GM12878 (cell line): ENCODE measurements around the gene TBC1D8. TPM values are rescaled to one million over a fixed set of nuclear protein-coding genes. Genes with fewer than 3 reads are reported as not detected.

Source experiments
- ATAC-seq: fragments of 200-7000 bp; cut with Tn5 transposase; 3 replicates; pipeline ENCODE4 v1.9.1; 2020; ENCODE audit warnings: mild to moderate bottlenecking, moderate library complexity
- BruUV-seq: library from RNA; stranded (reverse); fragments of 400-500 nt; replicated peaks from 2 replicates; lab custom pipeline; 2021; lab: Mats Ljungman, UMichigan
- CTCF ChIA-PET: fragments of 300-600 bp; sonication (Branson Sonifier 250); formaldehyde crosslinking; extraction: SDS; loops from one replicate; lab custom pipeline; 2021; ENCODE audit warnings: inconsistent platforms; lab: Yijun Ruan, JAX
- POLR2A ChIA-PET: fragments of 350-600 bp; formaldehyde crosslinking; extraction: SDS; loops from one replicate; lab custom pipeline; 2021; ENCODE audit warnings: inconsistent platforms; lab: Charles Lee
- RAD21 ChIA-PET: fragments of 300-600 bp; sonication (Branson Sonifier 250); formaldehyde crosslinking; loops from one replicate; lab custom pipeline; 2023; ENCODE audit warnings: antibody characterized with exemption; ENCODE audit not compliant: unreplicated experiment; lab: Charles Lee
- SMC1A ChIA-PET: fragments of 300-600 bp; sonication (Branson Sonifier 250); formaldehyde crosslinking; loops from one replicate; lab custom pipeline; 2023; ENCODE audit not compliant: unreplicated experiment, uncharacterized antibody; lab: Charles Lee
- DNase-seq: peaks from one replicate; pipeline ENCODE4 v3.0.0-alpha.2; 2011; ENCODE audit warnings: low read depth, low spot score
- FAIRE-seq: peaks from 3 replicates; lab custom pipeline; 2011; peaks lifted over from hg19 to GRCh38; lab: Jason Lieb, UNC
- H2AFZ ChIP-seq: 2 replicates; pipeline ENCODE4 v1.6.0; 2011; ENCODE audit warnings: low read depth, low read length, control low read depth; ENCODE audit not compliant: control insufficient read depth
- H3K27ac ChIP-seq: 2 replicates; pipeline ENCODE4 v1.5.1; 2011; ENCODE audit warnings: control low read depth; ENCODE audit not compliant: control insufficient read depth, insufficient read depth
- H3K27me3 ChIP-seq, 2 experiments: replicated peaks in 1 of 2; 2 replicates each; pipeline versions ENCODE4 v1.6.0 to v1.6.1; 2011; ENCODE audit warnings: low read length in 1 of 2; ENCODE audit not compliant: control insufficient read depth in 2 of 2, insufficient read depth in 2 of 2
- H3K36me3 ChIP-seq, 2 experiments: 2 replicates each; pipeline ENCODE4 v1.5.1; 2011; ENCODE audit warnings: low read length in 1 of 2; ENCODE audit not compliant: control insufficient read depth in 2 of 2, insufficient read depth in 2 of 2
- H3K4me1 ChIP-seq: 2 replicates; pipeline ENCODE4 v1.6.1; 2011; ENCODE audit warnings: mild to moderate bottlenecking, low read length, moderate library complexity, mixed read lengths; ENCODE audit not compliant: control insufficient read depth, insufficient read depth
- H3K4me2 ChIP-seq: 2 replicates; pipeline ENCODE4 v1.6.0; 2011; ENCODE audit warnings: control low read depth; ENCODE audit not compliant: control insufficient read depth, insufficient read depth
- H3K4me3 ChIP-seq: fragments of 200-600 bp; sonication (generic); 2 replicates; pipeline ENCODE4 v1.5.1; 2016
- H3K79me2 ChIP-seq: 2 replicates; pipeline ENCODE4 v1.6.0; 2011; ENCODE audit warnings: low read length; ENCODE audit not compliant: control insufficient read depth, insufficient read depth
- H3K9ac ChIP-seq: 2 replicates; pipeline ENCODE4 v1.8.0; 2011; ENCODE audit warnings: low read length, control low read depth, mixed read lengths; ENCODE audit not compliant: control insufficient read depth, insufficient read depth
- H3K9me3 ChIP-seq: replicated peaks from 3 replicates; pipeline ENCODE4 v1.5.1; 2011; ENCODE audit warnings: mild to moderate bottlenecking, low read length; ENCODE audit not compliant: control insufficient read depth, insufficient read depth
- H4K20me1 ChIP-seq: 2 replicates; pipeline ENCODE4 v1.6.0; 2011; ENCODE audit not compliant: control insufficient read depth, insufficient read depth
- FOXM1 ChIP-seq: IDR thresholded peaks from 2 replicates; pipeline ENCODE4 v1.6.1; 2012; ENCODE audit warnings: low read depth, mild to moderate bottlenecking, inconsistent platforms, low read length, moderate library complexity
- KAT2A ChIP-seq: conservative IDR thresholded peaks from 2 replicates; pipeline ENCODE4 v1.6.1; 2011; ENCODE audit warnings: low read depth, low read length; ENCODE audit not compliant: control insufficient read depth
- NFYA ChIP-seq: IDR thresholded peaks from 2 replicates; pipeline ENCODE4 v1.6.1; 2011; ENCODE audit warnings: low read depth, mild to moderate bottlenecking, low read length, improper control_type of control experiment, borderline replicate concordance
- TCF7 ChIP-seq: IDR thresholded peaks from 2 replicates; pipeline ENCODE4 v1.6.1; 2014; ENCODE audit warnings: antibody characterized with exemption, borderline replicate concordance
- WGBS: methylation state at CpG from one replicate; pipeline ENCODE4 v1.1.6; 2016; ENCODE audit warnings: low lambda C conversion rate; ENCODE audit not compliant: insufficient replicate concordance, insufficient coverage; ENCODE audit errors: missing lambda C conversion rate; 5-methylcytosine and 5-hydroxymethylcytosine counted together
- in situ Hi-C: fragments of 300-500 bp; cut with MboI; formaldehyde crosslinking; loops from 9 replicates; pipeline ENCODE4 v1.14.3; 2018; ENCODE audit warnings: mixed read lengths
- intact Hi-C: fragments of 100-400 bp; cut with micrococcal nuclease; formaldehyde crosslinking; loops from one replicate; pipeline ENCODE4 v1.14.2; 2022; ENCODE audit not compliant: unreplicated experiment
- polyA plus RNA-seq, 11 experiments: library from polyadenylated mRNA; depleted of rRNA in 4 of 11; unstranded in 6 of 11; stranded (reverse) in 5 of 11; fragments of >200 nt; fragmentation: Nextera tagmentation in 4 of 11; fragmentation: Illumina TruSeq in 1 of 11; extraction: Ambion mirVana in 4 of 11; extraction: Trizol in 1 of 11; gene quantifications; 1 replicate in 1 of 11; 2 replicates in 10 of 11; pipeline versions ENCODE4 v1.2.1 to v1.2.3, GENCODE V29; 2011 to 2016; ENCODE audit warnings: inconsistent platforms in 2 of 11, missing spikeins in 2 of 11, low read depth in 1 of 11
- total RNA-seq, 4 experiments: library from RNA; depleted of rRNA in 3 of 4; stranded (reverse); fragments of >200 nt in 3 of 4; fragmentation: Illumina TruSeq in 1 of 4; extraction: Trizol in 1 of 4; gene quantifications; 2 replicates each; pipeline versions ENCODE4 v1.2.1 to v1.2.3, GENCODE V29; 2013 to 2021
- TF ChIP-seq, protein P1 (sequence below): IDR thresholded peaks from 2 replicates; pipeline ENCODE4 v1.6.1; 2012; ENCODE audit warnings: improper control_type of control experiment, low read depth, low read length; ENCODE audit not compliant: insufficient replicate concordance
- TF ChIP-seq, protein P2 (sequence below): fragments of 450-650 bp; formaldehyde crosslinking; IDR thresholded peaks from 2 replicates; pipeline ENCODE4 v1.5.0; 2022; ENCODE audit warnings: mild to moderate bottlenecking, missing genetic modification characterization
- TF ChIP-seq, protein P3 (sequence below): fragments of 450-650 bp; formaldehyde crosslinking; IDR thresholded peaks from 2 replicates; pipeline ENCODE4 v1.4.0; 2020; ENCODE audit warnings: mild to moderate bottlenecking, moderate library complexity

The TBC1D8 gene
- total and polyA plus RNA-seq, 10 of the 15 experiments (the other 5 are each of a cell fraction or from before 2014, with no cell fraction given) = 0.80 to 4.9 (median 4.4) TPM

DNA sequence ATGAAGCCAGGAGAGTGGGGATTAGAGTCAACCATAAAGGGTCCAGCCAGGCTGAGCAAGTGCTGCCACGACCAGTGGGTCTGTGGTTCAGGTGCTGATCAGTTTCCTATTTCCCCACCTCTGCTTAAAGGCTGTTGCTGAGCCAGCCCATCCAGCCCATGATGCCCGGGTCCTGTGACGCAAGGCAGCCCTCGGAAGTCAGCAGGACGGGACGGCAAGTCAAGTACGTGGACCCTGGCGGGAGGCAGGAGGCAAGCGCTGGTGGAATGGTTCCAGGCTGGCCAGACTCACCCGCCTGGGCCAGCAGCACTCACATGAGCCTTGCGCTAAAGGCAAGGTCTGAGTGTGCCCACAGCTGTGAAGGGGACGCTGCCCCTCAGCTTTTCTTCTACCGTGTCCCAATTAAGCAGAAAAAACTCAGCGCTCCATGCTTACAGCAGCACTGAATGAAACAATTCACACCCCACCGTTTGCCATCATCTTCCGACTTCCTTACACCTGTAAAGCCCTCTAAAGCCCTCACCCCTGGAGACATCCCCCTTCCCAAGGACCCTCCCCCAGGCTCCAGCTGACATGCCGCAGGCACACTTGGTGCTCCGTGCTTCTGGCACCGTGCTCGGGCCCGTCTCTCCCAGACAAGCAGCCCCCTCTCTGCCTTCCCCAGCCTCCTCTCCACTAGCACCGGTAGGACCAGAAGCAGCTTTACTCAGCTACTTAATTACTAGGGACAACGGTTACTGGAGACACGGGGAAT lies 160.4 kb downstream of the TBC1D8 start (continued):
- TF ChIP-seq, protein P1, sequence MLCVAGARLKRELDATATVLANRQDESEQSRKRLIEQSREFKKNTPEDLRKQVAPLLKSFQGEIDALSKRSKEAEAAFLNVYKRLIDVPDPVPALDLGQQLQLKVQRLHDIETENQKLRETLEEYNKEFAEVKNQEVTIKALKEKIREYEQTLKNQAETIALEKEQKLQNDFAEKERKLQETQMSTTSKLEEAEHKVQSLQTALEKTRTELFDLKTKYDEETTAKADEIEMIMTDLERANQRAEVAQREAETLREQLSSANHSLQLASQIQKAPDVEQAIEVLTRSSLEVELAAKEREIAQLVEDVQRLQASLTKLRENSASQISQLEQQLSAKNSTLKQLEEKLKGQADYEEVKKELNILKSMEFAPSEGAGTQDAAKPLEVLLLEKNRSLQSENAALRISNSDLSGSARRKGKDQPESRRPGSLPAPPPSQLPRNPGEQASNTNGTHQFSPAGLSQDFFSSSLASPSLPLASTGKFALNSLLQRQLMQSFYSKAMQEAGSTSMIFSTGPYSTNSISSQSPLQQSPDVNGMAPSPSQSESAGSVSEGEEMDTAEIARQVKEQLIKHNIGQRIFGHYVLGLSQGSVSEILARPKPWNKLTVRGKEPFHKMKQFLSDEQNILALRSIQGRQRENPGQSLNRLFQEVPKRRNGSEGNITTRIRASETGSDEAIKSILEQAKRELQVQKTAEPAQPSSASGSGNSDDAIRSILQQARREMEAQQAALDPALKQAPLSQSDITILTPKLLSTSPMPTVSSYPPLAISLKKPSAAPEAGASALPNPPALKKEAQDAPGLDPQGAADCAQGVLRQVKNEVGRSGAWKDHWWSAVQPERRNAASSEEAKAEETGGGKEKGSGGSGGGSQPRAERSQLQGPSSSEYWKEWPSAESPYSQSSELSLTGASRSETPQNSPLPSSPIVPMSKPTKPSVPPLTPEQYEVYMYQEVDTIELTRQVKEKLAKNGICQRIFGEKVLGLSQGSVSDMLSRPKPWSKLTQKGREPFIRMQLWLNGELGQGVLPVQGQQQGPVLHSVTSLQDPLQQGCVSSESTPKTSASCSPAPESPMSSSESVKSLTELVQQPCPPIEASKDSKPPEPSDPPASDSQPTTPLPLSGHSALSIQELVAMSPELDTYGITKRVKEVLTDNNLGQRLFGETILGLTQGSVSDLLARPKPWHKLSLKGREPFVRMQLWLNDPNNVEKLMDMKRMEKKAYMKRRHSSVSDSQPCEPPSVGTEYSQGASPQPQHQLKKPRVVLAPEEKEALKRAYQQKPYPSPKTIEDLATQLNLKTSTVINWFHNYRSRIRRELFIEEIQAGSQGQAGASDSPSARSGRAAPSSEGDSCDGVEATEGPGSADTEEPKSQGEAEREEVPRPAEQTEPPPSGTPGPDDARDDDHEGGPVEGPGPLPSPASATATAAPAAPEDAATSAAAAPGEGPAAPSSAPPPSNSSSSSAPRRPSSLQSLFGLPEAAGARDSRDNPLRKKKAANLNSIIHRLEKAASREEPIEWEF = no peak
- TF ChIP-seq, all 136 proteins: peak for 0

DNA sequence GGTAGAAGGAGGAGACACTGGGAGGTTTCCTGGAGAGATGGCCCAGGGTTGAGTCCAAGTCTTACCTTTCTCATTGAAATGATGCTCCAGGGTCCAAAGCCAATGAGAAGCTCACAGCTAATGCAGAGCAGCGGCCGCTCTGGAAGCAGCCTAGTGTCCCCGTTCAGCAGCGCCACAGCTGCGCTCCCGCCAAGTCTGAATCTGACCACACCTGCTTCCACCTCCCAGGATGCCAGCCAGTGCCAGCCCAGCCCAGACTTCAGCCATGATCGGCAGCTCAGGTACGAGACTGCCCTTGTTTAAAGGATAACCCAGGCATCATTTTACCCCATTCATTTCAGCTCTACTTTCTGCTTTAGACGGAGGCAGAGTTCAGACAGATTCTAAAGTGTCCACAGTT lies 161.0 kb downstream of the TBC1D8 start:
- Histone ChIP-seq H3K36me3 (no peaks in the 10 kb centered on the region), H3K9me3 (no peaks in the 10 kb centered on the region), H2AFZ (no peak overlapping the region), H3K4me2 (no peak overlapping the region), H3K9ac (no peak overlapping the region), H3K27ac (no peak overlapping the region), H3K4me1 (no peaks in the 10 kb centered on the region), H3K27me3 (no peaks in the 10 kb centered on the region), H4K20me1 (no peaks in the 10 kb centered on the region), H3K4me3 (no peak overlapping the region), H3K79me2 (no peaks in the 10 kb centered on the region)
- no TSS peak for BruUV-seq
- CTCF ChIA-PET = interaction anchor here (6.5 kb wide), 1 partner anchor 383 kb away, joined by 73 read pairs; no protein-coding TSS in a partner anchor
- POLR2A ChIA-PET = interaction anchor here (0.6 kb wide), 1 partner anchor 398 kb away, joined by 3 read pairs; no protein-coding TSS in a partner anchor
- intact Hi-C loops = no loop called here
- ATAC-seq = no peak
- DNase-seq = no peak
- in situ Hi-C loops = loop anchor here (10.0 kb wide), 1 partner anchor 395 kb away; no protein-coding TSS in a partner anchor
- FAIRE-seq = no peak
- RAD21 ChIA-PET = no interaction called here
- WGBS = 84% methylated on average over 9 of the region's 9 CpGs
- SMC1A ChIA-PET = no interaction called here
- TF ChIP-seq TCF7 = no peak
- no peak for TF ChIP-seq FOXM1
- TF ChIP-seq, protein P2, sequence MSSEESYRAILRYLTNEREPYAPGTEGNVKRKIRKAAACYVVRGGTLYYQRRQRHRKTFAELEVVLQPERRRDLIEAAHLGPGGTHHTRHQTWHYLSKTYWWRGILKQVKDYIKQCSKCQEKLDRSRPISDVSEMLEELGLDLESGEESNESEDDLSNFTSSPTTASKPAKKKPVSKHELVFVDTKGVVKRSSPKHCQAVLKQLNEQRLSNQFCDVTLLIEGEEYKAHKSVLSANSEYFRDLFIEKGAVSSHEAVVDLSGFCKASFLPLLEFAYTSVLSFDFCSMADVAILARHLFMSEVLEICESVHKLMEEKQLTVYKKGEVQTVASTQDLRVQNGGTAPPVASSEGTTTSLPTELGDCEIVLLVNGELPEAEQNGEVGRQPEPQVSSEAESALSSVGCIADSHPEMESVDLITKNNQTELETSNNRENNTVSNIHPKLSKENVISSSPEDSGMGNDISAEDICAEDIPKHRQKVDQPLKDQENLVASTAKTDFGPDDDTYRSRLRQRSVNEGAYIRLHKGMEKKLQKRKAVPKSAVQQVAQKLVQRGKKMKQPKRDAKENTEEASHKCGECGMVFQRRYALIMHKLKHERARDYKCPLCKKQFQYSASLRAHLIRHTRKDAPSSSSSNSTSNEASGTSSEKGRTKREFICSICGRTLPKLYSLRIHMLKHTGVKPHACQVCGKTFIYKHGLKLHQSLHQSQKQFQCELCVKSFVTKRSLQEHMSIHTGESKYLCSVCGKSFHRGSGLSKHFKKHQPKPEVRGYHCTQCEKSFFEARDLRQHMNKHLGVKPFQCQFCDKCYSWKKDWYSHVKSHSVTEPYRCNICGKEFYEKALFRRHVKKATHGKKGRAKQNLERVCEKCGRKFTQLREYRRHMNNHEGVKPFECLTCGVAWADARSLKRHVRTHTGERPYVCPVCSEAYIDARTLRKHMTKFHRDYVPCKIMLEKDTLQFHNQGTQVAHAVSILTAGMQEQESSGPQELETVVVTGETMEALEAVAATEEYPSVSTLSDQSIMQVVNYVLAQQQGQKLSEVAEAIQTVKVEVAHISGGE (CRISPR knock-in tag) = no peak
- no peak for TF ChIP-seq KAT2A
- no peak for TF ChIP-seq NFYA
- TF ChIP-seq, protein P3, sequence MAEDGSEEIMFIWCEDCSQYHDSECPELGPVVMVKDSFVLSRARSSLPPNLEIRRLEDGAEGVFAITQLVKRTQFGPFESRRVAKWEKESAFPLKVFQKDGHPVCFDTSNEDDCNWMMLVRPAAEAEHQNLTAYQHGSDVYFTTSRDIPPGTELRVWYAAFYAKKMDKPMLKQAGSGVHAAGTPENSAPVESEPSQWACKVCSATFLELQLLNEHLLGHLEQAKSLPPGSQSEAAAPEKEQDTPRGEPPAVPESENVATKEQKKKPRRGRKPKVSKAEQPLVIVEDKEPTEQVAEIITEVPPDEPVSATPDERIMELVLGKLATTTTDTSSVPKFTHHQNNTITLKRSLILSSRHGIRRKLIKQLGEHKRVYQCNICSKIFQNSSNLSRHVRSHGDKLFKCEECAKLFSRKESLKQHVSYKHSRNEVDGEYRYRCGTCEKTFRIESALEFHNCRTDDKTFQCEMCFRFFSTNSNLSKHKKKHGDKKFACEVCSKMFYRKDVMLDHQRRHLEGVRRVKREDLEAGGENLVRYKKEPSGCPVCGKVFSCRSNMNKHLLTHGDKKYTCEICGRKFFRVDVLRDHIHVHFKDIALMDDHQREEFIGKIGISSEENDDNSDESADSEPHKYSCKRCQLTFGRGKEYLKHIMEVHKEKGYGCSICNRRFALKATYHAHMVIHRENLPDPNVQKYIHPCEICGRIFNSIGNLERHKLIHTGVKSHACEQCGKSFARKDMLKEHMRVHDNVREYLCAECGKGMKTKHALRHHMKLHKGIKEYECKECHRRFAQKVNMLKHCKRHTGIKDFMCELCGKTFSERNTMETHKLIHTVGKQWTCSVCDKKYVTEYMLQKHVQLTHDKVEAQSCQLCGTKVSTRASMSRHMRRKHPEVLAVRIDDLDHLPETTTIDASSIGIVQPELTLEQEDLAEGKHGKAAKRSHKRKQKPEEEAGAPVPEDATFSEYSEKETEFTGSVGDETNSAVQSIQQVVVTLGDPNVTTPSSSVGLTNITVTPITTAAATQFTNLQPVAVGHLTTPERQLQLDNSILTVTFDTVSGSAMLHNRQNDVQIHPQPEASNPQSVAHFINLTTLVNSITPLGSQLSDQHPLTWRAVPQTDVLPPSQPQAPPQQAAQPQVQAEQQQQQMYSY (CRISPR knock-in tag) = no peak
